ENCODE results near the gene KLK8. TPM values are rescaled to one million over a fixed set of nuclear protein-coding genes. Genes with fewer than 3 reads are reported as not detected.
A peak's percentile ranks its signal among the peaks of the same experiment; 100 is the strongest.
"Not testable (repeated sequence)": the region's sequence is repeated elsewhere in the genome, so short reads cannot be mapped to it uniquely, and the experiment has no call there.

The KLK8 gene
- total RNA-seq, 1 experiment from 2014 or later = not detected

DNA sequence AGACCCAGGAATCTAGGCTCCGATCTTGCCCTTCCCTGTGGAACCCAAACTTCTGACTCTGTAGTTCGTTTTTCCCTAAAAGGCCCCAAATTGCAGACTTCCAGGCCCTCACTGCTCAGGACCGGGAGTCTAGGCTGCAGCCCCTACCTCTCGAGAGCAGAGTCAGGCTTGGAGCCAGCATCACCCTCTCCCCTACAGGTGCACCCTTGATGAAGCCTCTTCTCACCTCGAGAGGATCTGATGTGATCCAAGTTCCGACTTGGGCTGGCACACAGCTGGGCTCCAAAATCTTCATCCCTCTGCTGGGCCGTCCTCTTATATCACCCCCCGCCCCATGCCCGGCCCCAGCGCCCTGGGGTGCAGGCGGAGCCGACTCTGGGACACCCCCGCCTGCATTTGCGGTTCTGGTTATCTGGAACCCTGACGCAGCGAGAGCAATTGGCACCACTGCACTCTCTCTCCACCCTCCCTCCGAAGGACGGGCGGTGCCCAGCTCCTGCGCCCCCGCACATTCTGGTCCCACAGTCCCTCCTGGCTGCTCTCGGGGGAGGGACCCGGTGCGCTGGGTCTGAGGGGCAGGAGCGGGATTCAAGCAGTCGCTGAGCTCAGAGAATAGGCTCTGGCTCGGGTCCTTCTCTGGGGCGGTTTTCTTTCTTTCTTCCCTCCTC is 17.6 kb downstream of the KLK8 start, which contains the start of gene KLK7:
Gene KLK7, minus strand, starts transcription at position 293 of the 668 bp plus-strand sequence. CDS start 1,518 bp downstream, outside the sequence.
- DNase-seq (ENCODE audit: low read depth) = no peak

DNA sequence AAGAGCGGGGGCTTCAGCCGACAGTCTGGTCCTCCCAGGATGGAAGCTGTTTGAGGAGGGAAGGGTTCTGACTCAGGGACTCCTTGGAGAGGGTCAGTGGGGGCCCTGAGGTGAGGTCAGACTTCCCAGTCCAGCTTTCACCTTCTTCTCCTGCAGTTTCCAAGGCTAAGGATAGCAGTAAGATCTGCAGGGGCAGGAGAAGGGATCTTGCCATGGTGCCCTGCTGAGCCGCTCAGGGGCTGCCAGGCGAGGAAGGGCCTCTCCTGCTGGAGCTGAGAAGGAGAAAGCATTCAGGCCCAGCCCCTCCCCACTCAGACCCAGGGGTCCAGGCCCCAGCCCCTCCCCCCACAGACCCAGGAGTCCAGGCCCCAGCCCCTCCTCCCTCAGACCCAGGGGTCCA is 19.2 kb downstream of the KLK8 start:
- DNase-seq (ENCODE audit: low read depth) = no peak

DNA sequence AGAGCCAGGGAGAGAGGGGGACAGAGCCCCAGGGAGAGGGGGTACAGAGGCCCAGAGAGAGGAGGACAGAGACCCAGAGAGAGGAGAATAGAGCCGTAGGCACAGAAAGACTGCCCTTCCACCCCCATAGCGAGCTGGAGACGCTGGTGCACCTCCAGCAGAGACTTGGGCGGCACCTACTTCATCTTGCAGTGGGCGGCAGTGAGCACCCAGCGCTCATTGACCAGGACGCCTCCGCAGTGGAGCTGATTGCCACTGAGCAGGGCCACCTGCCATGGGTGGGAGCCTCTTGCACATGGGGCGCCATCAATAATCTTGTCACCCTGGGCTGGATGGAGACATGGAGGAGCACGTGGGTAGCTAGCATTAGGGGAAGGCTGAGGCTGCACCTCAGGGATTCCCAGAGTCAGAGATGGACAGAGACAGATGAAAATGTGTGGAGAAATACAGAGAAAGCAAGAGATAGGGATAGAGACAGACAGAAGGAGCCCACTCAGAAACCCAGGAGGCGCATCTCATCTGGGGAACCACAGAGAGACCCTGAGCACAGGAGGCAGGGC is 19.7 kb downstream of the KLK8 start:
- DNase-seq (ENCODE audit: low read depth) = no peak

DNA sequence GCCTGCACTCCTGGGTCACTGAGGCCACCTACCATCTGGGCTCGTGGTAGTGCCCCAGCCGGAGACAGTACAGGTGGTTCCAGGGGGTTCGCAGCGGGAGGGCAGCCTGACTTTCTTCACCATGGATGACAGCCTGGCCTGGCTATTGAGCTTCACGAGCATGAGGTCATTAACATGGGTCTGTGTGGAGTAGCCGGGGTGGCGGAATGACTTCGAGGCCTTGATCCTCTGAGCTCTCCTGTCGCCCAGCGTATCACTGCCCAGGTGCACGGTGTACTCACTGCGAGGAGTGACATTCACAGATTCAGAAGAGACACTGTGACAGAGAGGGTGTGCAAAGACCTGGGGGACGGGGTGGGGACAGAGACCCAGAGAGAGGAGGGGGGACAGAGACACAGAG is 21.2 kb downstream of the KLK8 start:
- DNase-seq (ENCODE audit: low read depth) = no peak

DNA sequence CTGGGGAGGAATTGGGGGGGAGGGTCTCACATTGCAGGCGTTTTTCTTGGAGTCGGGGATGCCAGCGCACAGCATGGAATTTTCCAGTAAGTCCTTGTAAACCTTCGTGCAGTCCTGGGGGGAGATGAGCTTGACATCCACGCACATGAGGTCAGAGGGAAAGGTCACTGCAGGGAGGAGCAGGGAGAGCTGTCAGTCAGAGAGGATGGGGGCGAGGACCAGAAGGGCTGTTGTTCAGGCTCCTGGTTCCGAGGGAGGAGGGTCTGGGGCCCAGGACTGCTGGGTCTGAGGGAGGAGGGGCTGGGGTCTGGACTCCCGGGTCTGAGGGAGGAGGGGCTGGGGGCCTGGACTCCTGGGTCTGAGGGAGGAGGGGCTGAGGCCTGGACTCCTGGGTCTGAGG is 21.6 kb downstream of the KLK8 start:
- DNase-seq (ENCODE audit: low read depth) = no peak

DNA sequence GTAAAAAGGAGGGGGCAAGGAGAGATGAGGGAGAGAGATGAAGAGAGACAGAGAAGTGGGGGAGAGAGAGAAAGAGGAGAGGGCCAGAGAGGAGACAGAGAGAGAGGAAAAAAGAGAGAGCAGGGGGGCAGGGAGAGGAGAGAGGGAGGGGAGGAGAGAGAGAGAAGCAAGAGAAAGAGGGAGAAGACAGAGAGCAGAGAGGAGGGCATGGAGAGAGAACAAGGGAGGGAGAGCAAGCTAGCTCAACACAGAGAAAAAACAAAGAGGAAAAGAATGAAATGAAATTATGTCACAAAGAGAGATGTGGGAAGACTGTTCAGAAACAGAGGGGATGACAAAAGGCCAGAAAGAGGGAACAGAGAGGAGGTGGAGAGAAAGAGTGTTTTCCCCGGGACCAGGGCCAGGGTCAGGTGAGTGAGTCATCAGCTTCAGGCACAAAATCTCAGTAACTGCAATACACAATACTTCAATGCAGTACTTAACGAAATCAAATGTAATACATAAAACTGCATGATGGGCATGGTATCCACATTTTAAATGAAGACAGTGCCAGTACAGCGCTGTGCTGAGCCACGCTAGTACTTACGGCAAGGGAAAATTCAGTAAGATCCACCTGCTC is 22.5 kb downstream of the KLK8 start:
- no peak for DNase-seq (ENCODE audit: low read depth)

DNA sequence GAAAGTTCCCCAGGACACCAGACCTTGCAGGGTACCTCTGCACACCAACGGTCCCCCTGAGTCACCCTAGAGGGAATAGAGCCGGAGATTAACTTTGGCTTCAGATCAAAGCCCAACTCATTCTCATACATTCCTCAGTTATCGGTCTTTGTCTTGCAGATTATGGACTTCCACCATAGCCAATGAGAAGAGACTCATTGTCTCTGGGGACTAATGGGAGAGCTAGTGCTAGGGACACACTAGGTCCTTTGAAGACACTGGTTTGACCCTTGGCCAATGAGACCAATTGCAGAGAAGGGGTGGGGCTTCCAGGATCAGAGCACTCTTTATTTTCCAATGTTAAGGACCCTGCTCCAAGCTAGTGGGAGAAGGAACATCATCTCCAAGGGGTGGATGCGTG is 23.8 kb downstream of the KLK8 start:
- no peak for DNase-seq (ENCODE audit: low read depth)

DNA sequence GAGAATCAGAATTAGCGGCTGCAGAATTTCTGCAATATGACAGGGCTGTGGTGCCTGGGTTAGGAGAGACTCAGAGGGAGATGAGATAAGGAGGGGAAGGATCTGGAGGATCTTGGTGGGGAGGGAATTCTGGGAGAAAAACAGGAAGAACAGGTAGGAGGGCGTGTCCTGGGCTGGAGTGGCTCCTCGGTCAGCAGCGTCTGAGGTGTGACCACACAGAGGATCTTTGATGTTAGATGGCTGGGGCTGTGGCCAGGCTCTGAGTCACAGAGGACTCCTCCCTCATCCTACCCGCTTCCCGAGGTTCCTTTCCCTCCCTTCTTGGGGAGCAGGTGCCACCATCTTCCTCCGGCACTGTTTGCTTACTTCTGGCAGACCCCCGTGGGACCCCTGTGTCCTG is 25.6 kb downstream of the KLK8 start:
- DNase-seq (ENCODE audit: low read depth) = no peak

DNA sequence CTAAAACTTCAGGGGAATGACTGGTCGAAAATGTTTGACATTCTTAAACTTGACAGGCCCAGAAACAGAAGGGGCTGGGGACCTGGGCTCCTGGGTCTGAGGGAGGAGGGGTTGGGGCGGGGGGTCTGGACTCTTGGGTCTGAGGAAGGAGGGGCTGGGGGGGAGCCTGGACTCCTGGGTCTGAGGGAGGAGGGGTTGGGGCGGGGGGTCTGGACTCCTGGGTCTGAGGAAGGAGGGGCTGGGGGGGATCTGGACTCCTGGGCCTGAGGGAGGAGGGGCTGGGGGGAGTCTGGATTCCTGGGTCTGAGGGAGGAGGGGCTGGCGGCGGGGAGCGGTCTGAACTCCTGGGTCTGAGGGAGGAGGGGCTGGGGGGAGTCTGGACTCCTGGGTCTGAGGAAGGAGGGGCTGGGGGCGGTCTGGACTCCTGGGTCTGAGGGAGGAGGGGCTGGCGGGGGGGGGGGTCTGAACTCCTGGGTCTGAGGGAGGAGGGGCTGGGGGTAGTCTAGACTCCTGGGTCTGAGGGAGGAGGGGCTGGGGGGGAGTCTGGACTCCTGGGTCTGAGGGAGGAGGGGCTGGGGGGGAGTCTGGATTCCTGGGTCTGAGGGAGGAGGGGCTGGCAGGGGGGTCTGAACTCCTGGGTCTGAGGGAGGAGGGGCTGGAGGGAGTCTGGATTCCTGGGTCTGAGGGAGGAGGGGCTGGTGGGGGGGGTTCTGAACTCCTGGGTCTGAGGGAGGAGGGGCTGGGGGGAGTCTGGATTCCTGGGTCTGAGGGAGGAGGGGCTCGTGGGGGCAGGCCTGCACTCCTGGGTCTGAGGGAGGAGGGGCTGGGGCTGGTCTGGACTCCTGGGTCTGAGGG is 26.5 kb downstream of the KLK8 start:
- no peak for DNase-seq (ENCODE audit: low read depth)

DNA sequence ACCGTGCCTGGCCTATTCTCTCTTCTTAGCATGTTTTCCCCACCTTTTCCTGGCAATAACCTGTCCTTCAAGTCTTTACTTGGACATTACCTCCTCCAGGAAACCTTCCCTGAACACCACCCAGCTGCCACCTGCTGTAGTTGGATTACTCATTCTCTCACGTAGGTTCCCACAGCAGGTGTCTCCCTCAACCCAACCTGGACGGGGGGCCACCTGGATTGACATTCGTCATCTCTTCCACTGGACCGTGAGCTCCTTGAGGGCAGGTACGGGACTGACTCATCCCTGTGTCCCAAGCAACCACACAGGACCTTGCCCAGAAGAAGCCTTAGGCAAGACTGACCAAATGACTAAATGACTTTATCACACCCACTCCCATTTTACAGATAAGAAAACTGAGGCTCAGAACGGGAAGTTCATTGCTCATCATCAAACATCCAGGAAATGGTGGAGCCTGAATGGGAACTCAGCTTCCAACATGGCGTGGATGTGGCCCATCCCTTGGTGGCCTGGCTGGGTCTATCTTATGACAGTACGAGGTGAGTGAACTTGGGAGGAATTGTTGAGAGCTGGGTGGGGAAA is 28.5 kb downstream of the KLK8 start:
- no peak for DNase-seq (ENCODE audit: low read depth)

DNA sequence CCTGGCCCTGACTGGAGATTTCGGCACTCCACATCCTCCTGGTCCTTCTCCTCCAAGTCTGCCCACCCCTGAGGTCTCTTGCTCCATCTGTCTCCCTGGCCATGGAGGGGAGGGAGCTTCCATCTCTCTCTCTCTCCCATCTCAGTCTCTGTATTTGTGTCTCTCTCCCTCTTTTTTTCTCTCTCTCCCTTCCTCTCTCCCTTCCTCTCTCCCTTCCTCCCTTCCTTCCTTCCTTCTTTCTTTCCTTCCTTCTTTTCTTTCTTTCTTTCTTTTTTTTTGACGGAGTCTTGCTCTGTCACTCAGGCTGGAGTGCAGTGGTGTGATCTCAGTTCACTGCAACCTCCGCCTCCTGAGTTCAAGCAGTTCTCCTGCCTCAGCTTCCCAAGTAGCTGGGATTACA is 31.6 kb downstream of the KLK8 start:
- not testable (repeated sequence) for DNase-seq (ENCODE audit: low read depth)

DNA sequence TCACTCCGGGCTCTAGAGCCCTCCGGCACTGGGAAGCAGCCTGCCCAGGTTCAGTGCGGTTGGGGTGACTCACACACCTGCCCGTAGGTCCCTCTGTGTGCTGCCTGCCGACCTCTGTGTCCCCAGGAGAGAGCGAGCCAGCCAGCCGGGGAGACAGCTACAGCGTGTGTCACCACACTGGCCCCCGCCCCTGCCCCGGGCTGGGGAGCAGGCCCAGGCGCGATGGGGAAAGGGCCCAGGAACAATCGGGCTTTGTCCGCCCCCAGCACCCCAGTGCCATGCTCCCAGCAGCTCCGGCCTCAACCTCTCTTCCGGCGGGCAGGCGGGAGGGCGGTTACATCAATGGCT is 32.0 kb downstream of the KLK8 start, which contains the start of gene KLK6:
Gene KLK6, minus strand, starts transcription at position 179 of the 348 bp plus-strand sequence. CDS start 1,487 bp downstream, outside the sequence.
- DNase-seq (ENCODE audit: low read depth) = no peak

DNA sequence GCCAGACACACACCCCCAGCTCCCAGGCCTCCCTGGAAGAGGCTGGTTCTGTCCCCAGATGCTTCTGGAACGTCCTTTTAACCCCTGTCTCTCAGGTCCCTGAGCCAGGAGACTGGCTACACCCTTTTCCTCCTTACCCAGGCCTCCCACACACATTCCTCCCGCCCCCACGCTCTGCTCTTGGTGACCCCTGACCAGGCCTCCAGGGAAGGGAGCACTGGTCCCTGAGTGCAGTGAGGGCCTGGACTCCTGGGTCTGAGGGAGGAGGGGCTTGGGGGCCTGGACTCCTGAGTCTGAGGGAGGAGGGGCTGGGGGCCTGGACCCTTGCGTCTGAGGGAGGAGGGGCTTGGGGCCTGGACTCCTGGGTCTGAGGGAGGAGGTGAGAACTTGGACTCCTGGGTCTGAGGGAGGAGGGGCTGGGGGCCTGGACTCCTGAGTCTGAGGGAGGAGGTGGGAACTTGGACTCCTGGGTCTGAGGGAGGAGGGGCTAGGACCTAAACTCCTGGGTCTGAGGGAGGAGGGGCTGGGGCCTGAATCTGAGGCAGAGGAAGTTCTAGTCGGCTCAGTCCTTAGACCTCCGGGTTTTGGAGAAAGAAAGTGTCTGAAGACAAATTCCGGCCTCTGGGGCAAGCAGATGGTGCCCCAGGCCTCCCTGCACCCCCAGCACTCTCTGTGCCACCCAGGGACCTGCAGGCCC is 32.5 kb downstream of the KLK8 start:
- DNase-seq (ENCODE audit: low read depth) = no peak

DNA sequence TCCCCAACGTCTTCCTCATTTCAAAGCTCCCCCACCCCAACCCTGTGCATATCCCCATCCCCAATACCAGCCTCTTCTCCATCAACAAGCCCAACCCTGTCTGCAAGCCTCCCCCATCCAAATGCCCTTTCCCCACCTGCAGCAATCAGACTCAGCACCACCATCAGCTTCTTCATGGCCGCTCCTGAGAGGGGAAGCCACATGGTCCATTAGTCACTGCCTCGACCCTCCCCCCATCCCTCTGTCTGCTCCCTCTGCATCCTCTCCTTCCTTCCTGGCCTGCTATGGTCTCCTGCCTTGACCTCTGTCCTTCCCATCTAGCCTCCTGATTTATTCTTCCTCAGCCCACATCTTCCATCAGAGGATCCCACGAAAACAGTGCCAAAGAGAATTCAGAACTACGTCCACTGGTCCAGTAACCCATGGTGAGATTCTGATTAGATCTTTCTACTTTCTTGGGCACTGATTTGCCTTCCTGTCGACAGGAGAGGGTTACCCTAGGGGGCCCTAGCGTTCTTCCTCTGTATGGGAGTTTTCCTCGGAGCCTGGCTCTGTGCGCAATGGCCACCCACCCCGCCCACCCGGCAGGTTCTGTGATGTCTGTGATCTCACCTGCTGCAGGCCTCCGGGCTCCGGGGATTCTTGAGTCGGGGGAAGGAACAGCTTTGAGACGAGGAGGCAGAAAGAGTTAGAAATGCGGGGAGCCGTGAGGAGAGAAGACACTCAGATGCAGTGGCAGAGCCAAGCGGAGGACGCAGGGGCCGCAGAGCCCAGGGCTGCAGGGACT is 33.3 kb downstream of the KLK8 start:
- no peak for DNase-seq (ENCODE audit: low read depth)

DNA sequence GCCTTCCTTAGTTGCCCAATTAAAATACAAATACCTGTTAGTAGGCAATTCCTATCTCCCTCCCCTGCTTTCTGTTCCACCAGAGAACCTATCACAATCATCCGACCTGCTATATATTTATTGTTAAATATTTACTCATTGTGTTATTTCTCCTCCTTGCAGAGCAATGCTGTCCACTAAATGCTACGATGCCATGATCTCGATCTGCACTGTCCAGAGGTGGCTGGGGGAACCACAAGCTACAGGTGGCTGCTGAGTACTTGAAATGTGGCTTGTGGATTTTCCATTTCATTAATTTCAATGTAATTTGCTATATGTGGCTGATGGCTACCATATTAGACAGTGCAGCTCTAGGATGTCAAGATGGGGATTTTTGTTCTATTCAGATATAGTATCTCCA is 37.1 kb downstream of the KLK8 start:
- no peak for DNase-seq (ENCODE audit: low read depth)

DNA sequence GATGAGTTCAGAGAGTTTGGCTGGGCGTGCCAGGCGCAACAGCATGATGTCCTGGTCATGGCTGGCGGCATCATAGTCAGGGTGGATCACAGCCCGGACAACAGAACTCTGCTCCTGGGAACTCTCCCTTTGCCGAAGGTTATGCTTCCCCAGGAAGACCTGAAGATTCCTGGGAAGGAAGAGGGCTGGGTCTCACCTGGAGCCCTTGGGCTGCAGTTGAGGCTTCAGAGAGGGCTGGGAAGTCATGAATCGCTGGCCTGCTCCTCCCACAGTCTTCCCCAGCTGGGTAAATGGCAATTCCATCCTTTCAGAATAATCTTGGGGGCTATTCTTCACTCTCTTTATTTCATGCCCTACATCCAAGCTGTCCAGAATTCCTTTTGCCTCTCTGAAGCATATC is 38.0 kb downstream of the KLK8 start:
- no peak for DNase-seq (ENCODE audit: low read depth)

DNA sequence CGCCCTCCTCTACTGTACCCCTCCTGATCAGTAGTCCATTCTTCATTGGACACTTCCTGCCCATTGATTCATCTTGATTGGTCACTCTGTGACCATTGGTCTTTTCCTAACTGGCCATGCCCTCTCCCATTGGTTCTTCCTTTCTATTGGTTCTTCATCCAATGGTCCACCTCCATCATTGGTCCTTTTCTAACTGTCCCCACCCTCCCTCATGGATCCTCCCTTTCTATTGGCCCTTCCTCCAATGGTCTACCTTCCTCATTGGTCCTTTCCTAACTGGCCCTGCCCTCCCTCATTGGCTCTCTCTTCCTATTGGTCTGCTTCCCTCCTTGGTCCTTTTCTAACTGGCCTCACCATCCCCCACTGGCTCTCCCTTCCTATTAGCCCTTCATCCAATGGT is 39.2 kb downstream of the KLK8 start:
- DNase-seq (ENCODE audit: low read depth) = no peak

DNA sequence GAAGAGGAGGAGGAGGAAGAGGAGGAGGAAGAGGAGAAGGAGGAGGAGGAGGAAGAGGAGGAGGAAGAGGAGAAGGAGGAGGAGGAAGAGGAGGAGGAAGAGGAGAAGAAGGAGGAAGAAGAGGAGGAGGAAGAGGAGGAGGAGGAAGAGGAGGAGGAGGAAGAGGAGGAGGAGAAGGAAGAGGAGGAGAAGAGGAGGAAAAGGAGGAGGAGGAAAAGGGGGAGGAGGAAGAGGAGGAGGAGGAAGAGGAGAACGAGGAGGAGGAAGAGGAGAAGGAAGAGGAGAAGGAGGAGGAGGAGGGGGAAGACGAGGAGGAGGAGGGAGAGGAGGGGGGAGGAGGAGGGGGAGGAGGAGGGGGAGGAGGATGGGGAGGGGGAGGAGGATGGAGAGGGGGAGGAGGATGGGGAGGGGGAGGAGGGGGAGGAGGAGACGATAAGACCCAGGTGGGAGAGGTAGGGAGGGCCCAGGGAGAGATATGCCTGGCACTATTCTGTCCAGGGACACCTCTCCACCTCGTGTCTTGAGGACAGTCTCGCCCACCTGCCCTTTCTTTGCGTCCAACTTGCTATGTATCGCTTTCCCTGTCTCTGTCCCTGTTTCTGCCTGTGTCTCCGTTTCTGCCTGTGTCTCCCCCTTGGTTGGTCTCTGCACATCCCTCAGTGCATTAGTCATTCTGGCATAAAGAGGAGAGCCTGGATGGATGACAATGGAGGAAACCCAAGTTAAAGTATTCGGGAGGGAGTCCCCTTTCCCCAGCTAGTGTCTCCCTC is 41.5 kb downstream of the KLK8 start:
- DNase-seq (ENCODE audit: low read depth) = peak; percentile 6

DNA sequence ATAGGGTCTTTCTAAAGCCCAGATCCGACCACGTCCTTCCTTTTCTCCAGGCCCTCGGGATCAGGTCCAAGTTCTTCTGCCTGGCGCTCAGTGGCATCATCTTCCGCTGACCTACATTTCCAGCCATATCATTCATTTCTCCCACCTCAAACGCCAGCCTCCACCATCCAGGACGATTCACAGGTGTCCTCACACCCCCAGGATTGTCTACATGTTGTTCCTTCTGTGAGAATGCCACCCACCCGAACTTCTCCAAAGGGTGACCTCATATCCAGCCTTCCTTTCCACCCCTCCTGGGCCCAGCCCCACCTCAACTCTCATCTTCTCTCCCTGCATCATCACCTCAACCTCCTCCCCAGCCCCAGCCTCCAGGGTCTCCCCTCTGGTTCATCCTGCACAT is 43.8 kb downstream of the KLK8 start:
- DNase-seq (ENCODE audit: low read depth) = no peak

DNA sequence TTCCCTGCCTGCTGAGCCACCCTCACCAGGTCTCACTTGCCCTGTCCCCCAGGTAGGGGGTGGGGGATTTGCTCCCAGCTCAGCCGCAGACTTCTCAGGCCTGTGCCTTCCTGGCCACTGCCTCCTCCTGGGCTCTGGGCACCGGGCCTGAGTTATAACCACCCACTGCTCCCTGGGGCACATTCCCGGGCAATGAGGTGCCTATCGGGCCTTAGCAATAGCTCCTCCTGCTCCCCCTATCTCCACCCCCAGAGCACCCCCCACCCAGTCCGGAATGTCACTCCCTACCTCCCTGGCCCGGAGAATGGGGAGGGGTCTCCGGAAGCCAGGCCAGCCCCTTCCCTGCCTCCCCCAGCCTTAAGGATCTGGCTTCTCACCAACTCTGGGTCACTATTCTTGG is 48.5 kb downstream of the KLK8 start, which contains the start of gene KLK5:
Gene KLK5, minus strand, starts transcription at position 129 of the 400 bp plus-strand sequence. CDS start 381 bp downstream, outside the sequence.
- no peak for DNase-seq (ENCODE audit: low read depth)

All from LHCN-M2 (cell line).